Mesenteric fat pad (tissue), 1 donor: ENCODE data around the gene PHACTR1. TPM values are rescaled to one million over a fixed set of nuclear protein-coding genes. Genes with fewer than 3 reads are reported as not detected.
"Not testable (repeated sequence)": the region's sequence is repeated elsewhere in the genome, so short reads cannot be mapped to it uniquely, and the experiment has no call there.

ENCODE experiments used
- DNase-seq: peaks from one replicate; pipeline ENCODE4 v3.0.0-alpha.2; 2020; ENCODE audit warnings: low spot score
- total RNA-seq: library from RNA; stranded (reverse); fragmentation: NEBNext Ultra II Directional; extraction: Animal tissue kit (Norgen Biotek cat#: 25700); gene quantifications from one replicate; pipeline ENCODE4 v1.2.1, GENCODE V29; 2021
- donor health status: DM: yes; HTN: yes; CAD: no.

Gene PHACTR1
- total RNA-seq, 1 donor from 2014 or later: 10.8 TPM

GRCh38 chr6:12749531-12750379 lies 33.2 kb downstream of the PHACTR1 start:
- no peak for DNase-seq

DNA sequence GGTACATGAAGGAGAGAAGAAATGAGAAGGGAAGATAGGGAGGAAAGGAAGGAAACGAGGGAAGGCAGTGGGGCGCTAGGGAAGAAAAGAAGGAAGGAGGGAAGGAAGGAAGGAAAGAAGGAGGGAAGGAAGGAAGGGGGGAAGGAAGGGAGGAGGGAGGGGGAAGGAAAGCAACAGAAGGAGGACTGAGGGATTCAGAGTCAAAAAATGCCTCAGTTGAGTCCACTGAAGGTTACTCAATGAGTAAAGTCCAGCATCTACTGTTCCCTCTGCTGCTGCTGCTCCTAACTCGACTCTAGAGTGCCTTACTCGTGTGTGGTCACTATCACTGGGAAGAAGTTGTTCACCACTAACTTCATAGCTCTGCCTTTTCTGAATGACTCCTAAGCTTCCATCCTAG lies 33.8 kb downstream of the PHACTR1 start:
- no peak for DNase-seq

DNA sequence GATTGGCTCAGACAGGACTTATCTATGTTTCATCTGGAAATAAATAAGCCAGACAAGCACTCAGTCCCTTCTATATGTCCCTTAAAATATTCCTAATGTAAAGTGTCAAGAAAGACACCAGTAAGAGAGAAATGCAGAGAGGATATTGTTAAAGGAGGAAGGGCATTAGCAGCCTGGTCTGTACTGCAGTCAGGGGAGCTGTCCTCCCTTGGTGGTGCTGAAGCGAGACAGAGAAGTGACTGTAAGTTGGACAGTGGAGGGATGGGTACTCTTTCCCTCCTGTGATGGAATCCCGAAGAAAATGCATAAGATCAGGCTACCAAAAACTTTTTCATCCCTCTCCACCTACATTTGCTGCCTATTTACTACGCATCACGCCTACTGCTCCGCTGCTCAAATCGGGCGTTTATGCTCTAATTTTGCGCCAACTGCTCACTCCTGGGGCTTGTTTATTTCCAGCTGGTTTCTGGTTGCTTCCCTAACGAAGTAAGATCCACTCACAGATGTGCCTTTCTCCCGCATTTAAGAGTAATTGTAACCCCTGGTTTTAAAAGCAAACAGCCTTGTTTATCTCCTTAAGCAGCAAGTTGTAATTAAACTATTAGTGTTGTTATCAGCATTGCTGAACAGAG lies 35.2 kb downstream of the PHACTR1 start:
- no peak for DNase-seq

DNA sequence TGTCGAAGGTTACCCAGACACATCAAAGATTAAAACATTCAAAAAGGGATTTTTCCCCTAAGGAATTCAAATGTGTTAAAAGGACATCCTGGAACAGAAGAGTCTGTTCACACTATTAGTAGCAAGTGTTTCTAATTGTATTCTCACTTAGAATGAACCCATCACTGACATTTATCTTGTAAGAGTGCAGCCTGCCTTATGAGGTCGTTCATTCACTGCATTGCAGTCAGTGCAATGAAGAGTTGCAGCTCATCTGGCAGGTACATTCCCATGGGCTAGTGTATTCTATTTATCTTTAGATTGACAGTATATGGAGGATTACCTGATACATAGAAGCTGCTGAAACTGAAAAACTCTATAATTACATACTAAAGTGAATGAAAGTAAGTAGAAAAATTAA lies 36.5 kb downstream of the PHACTR1 start:
- DNase-seq: no peak

- no peak for DNase-seq
Observed at GRCh38 chr6:12760226-12760625, 43.7 kb downstream of the PHACTR1 start.

DNA sequence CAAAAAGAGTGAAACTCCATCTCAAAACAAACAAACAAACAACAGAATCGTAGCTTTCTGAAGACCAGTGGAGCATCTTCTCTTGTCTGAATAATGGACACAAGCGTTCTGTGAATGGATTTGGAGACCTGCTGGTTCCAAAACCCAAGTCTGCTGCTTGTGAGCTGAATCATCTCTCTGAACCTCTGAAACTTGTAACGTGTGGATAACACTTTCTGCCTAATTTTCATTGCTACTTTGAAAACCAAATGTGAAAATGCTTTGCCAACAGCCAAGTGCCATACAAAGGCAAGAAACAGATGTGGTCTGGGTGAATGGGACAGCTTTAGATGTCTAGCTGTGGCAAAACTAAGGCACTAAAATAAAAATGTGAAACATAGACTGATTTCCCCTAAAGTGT lies 44.3 kb downstream of the PHACTR1 start:
- no peak for DNase-seq

GRCh38 chr6:12761376-12762115 lies 45.0 kb downstream of the PHACTR1 start:
- DNase-seq: no peak

DNA sequence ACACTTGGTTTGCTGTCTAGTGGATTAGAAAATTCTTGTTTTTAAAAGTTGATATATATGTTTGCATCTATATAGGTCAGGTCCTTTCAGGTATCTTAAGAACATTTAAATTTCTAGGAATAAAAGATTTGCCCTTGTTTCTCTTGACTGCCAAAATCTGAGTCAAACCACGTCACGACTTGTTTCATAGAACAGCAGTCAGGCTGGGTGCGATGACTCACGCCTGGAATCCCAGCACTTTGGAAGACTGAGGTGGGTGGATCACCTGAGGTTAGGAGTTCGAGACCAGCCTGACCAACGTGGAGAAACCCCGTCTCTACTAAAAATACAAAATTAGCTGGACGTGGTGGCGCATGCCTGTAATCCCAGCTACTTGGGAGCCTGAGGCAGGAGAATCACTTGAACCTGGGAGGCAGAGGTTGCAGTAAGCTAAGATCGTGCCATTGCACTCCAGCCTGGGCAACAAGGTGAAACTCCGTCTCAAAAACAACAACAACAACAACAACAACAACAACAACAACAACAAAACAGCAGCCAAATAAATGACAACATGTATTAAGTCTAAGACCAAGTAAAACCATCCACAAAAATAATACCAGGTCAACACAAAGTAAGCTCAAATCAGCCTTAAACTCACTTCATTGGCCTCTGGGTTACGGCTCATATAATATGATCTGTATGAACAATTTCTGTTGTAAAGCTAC lies 46.3 kb downstream of the PHACTR1 start:
- not testable (repeated sequence) for DNase-seq

DNA sequence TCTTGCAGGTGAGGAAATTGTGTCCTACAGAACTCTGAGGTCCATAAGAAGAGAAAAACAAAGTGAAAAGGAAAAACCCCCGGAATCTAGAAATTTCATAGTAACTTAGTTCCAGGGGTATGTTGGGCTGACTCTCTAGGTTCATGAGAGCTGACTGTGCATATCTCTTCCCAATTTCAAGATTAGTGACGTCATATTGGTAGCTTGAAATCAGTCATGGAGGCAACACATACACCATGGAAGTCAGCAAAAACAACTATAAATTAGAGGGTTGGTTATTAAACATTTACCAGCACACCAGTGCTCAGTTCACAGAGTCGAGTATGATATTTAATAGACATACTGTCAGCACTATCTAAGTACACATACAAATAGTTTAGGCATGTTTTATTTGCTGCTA lies 49.8 kb downstream of the PHACTR1 start:
- DNase-seq: no peak

DNA sequence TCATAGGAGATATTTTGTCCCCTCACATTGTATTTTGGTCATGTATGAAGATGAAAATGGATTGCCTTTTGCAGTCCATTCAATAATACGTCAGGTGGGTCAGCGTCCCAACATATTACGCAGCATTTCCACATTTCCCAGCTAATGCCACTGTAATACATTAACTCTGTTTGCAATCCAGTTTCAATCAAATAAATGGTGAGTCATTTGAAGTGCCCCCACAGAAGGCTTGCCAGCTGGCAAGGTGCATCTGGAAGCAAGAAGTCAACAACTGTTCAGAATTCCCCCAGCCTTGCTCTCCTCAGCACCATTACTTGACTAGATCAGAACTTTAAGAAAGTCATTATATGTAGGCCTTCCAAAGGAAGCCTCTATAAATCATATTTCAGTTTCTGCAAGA lies 50.4 kb downstream of the PHACTR1 start:
- no peak for DNase-seq

- no peak for DNase-seq
Observed at GRCh38 chr6:12769556-12770256, 53.1 kb downstream of the PHACTR1 start.

GRCh38 chr6:12772416-12772815 lies 55.8 kb downstream of the PHACTR1 start:
- no peak for DNase-seq

GRCh38 chr6:12776291-12776690 lies 59.7 kb downstream of the PHACTR1 start:
- no peak for DNase-seq

GRCh38 chr6:12779772-12780171 lies 63.2 kb downstream of the PHACTR1 start:
- no peak for DNase-seq

DNA sequence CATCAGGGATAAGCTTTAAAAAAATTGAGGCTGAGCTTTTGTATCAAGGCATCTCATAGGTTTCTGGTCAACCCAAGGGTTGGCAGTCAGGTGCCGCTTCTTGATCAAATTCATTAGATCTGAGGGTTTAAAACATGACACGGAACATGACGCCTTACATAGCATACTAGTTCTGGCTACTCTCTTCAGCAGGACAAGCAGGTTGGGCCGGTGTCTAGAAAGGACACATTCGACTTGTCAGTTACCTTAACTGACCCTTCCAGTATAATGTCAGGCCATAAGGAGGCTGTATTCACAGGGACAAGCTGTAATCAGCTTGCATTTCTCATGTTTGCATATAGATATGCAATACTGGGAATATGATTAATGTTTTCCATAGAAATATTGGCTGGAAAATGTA lies 65.6 kb downstream of the PHACTR1 start:
- no peak for DNase-seq

GRCh38 chr6:12785301-12785700 lies 68.7 kb downstream of the PHACTR1 start:
- no peak for DNase-seq

- DNase-seq: no peak
Observed at GRCh38 chr6:12785921-12786320, 69.4 kb downstream of the PHACTR1 start.

DNA sequence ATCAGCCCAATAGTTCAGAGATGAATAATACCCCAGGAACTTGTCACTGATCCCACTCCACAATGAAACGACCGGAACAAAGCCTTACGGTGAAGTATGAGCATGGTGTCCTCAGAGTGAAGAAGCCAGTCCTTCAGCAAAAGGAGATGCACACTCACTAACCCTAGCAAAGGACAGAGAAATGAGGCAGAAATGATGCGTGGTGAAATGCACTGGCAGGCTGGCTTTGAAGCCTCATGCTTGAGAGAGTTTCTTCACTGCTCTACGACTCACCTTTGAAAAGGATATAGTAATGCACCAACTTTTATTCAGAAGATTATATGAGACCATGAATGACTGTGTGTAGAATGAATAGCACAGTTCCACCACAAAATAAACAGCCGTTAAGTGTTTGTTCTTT lies 74.8 kb downstream of the PHACTR1 start:
- DNase-seq: no peak

DNA sequence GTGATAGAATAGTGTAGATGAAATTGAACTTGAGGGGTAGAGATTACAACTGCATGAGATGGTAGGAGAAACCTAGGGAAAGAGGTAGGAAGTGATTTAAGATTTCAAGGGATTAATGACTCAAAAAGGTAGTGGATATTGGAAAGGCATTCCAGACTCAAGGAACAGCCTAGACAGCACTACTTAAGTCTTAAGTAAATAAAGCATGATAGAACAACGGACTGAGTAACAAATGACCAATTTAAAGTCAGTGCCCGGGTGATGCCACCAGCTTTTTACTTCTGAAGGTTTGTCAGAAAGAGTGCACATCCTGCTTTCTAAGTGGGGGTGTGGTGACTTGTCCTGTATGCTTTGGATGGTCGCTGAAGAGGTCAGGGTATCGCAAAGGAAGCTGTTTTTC lies 81.8 kb downstream of the PHACTR1 start:
- no peak for DNase-seq

GRCh38 chr6:12800120-12800519 lies 83.6 kb downstream of the PHACTR1 start:
- no peak for DNase-seq

GRCh38 chr6:12801141-12801540 lies 84.6 kb downstream of the PHACTR1 start:
- DNase-seq: no peak
